LNCaP clone FGC (cell line): ENCODE measurements around the gene SGCA.

Experiments
- DNase-seq: peaks from one replicate; pipeline ENCODE4 v3.0.0-alpha.2; 2011; ENCODE audit warnings: low read depth
- H3K4me3 ChIP-seq: 2 replicates; pipeline ENCODE4 v1.5.1; 2011; ENCODE audit warnings: mild to moderate bottlenecking, low read depth, low read length, control low read depth
- TF ChIP-seq, protein P1 (sequence below): IDR thresholded peaks from 2 replicates; pipeline ENCODE4 v1.5.1; 2012; ENCODE audit warnings: mild to moderate bottlenecking; ENCODE audit not compliant: control insufficient read depth, insufficient read depth; ENCODE audit errors: extremely low read depth

SGCA gene

GRCh38 chr17:50157891-50158290, 7.9 kb upstream of the SGCA start:
- DNase-seq: no peak
- no peak overlapping the region for H3K4me3 ChIP-seq
- TF ChIP-seq, protein P1, sequence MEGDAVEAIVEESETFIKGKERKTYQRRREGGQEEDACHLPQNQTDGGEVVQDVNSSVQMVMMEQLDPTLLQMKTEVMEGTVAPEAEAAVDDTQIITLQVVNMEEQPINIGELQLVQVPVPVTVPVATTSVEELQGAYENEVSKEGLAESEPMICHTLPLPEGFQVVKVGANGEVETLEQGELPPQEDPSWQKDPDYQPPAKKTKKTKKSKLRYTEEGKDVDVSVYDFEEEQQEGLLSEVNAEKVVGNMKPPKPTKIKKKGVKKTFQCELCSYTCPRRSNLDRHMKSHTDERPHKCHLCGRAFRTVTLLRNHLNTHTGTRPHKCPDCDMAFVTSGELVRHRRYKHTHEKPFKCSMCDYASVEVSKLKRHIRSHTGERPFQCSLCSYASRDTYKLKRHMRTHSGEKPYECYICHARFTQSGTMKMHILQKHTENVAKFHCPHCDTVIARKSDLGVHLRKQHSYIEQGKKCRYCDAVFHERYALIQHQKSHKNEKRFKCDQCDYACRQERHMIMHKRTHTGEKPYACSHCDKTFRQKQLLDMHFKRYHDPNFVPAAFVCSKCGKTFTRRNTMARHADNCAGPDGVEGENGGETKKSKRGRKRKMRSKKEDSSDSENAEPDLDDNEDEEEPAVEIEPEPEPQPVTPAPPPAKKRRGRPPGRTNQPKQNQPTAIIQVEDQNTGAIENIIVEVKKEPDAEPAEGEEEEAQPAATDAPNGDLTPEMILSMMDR: no peak

DNA sequence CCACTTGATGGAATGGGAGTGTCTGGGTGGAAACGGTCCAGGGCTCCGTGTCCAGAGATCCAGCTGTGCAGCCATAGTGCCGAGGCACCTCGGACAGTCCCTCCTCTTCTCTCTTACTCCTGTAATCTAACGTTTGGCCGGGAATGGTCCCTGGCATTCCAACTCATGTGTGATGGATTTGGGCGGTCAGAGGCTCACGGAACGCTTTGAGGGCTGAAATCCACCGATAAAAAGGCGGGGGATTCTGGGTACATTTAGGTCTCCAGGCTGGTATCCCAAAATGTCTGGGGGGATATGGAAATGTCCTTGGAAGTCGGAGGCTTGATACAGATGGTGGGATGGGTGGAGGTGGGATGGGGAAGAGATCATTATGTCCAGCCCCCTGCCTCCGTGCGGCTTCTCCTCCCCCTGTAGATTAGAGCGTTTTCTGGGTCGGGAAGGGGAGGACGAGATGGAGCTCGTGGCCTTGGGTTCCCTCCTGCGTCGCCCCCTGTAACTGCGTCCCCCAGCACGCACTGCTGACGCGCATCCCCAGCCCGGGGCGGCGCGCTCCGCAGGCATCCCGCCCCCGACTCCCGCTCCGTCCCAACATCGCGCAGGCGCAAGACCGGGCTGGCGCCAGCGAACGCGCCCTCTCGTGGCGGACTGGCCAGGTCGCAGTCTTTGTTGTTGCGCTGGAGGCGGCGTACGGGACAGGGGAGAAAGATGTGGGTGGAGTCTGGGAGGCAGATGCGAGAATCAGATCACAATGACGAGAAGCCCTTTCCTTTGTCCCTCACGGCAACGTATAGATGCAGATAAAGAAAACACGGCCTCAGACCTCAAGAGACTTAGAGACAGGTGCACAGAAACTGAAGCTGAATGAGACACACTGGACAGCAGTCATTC, 4.5 kb upstream of the SGCA start:
- peak; percentile 50 for DNase-seq
- TF ChIP-seq, protein P1: peak; percentile 99
- peak overlapping the region; percentile 58 for H3K4me3 ChIP-seq

DNA sequence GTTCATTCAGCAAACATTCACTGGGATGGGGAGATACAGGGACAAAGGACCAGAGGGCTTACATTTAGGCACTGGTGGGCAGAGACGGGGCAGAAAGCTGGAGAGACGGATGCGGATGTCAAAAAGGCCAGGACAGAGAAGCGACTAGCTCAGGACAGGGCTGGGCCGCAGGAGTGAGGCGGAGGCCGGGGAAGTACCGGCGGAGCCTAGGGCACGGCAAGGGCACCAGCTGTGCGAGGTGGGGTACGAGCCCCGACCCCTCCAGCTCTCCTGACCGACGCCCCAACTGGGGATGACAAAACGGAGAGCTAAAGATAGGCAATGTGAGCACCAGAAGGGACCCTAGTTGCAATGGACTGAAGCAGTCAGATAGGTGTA, 3.9 kb upstream of the SGCA start:
- TF ChIP-seq, protein P1: no peak
- H3K4me3 ChIP-seq: no peak overlapping the region; the same call in 1 of the 2 replicates
- no peak for DNase-seq

DNA sequence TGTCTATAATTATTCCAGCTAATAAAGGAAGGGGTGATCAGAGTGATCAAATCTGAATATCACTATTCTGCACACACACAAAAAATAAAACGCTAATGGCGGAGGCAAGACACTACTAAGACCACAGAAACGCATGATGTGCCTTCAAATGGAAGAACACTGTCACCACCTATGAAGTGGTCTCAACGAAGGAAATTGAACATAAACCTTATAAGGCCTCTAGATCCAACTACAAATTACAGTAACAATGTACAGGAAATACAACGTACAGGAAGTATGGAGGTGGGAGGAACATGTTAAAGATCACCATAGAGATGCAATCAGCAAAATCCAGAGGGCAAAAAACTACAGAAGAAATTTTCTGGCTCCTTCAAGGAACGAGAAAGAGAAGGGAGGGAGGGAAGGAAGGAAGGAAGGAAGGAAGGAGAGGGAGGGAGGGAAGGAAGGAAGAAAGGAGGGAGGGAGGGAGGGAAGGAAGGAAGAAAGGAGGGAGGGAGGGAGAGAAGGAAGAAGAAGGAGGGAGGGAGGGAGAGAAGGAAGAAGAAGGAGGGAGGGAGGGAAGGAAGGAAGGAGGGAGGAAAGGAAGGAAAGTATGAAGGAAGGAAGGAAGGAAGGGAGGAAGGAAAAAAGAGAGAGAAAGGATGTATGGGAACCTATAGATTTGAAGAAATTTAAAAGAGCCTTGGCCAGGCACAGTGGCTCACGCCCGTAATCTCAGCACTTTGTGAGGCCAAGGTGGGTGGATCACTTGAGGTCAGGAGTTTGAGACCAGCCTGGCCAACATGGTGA, 3.1 kb upstream of the SGCA start:
- TF ChIP-seq, protein P1: no peak
- DNase-seq: no peak
- H3K4me3 ChIP-seq: no peak overlapping the region

DNA sequence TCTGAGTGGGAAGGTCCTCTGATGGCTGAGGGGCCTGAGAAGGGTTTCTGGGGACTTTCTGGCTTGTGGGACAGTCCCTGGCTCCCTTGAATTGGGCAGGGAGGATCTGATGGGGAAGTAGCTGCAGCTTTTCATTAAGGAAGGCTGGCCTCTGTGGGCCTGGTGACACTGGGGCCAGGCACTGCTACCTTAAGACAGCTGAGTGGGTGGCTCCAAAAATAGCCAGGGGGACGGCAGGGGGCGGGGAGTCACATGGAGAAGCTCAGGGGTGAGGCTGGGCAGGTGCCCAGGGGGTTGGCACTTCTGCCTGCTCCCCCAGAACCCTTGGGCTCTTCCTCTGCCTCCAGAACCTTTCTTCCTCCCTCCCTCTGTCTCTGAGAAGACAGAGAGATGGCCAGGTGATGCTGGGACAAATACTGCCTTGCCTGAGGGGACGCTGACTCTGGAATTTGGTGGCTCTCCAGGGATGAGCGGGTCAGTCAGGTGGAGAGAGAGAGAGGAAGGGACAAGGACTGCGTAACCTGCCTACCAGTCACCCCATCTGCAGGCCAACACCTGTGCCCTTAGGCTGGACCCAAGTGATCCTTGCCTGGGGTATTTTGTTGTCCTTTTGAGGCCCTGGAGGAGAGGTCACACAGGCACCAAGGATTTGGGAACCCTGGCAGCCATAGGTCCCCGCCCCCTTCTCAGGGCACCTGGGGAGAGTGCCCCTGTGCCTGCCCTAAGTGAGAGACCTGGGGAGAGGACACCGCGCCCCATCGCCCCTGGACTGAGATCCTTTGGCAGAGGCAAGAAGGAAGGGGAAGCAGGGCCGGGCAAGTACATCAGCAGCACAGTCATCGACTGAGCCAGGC, 1.7 kb upstream of the SGCA start:
- TF ChIP-seq, protein P1: no peak
- DNase-seq: no peak

DNA sequence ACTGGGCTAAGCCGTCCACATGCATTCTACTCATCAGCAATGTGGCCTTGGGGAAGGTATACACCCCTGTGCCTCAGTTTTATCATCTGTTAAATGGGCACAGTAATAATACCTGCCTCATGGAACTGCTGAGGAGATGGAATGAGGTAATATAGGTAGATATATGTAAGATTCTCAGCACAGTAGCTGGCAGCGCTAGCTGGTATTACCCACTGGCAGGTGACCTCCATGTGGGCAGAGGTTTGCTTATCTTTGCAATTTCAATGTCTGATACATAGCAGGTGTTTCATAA, 1.2 kb upstream of the SGCA start:
- no peak overlapping the region for H3K4me3 ChIP-seq
- TF ChIP-seq, protein P1: no peak
- no peak for DNase-seq

More for the DNA sequence above, 1.7 kb upstream of the SGCA start:
- no peak overlapping the region for H3K4me3 ChIP-seq
